Measurements from ENCODE around the gene PCCA.

- TF ChIP-seq CTCF (IDR thresholded peaks at IDR 0.05) (peak in 1 of 4 experiments; percentile 4), POLR2A (IDR thresholded peaks at IDR 0.05) (peak; percentile 78)
These were observed at the start of gene PCCA for GRCh38 chr13:100088644-100089464.

Measured in prostate gland (tissue), 2 donors.